Panc1 (cell line): ENCODE data around the gene HADH. TPM values are rescaled to one million over a fixed set of nuclear protein-coding genes. Genes with fewer than 3 reads are reported as not detected.

Experiments used
- ATAC-seq: fragments of 200-7000 bp; cut with Tn5 transposase; 2 replicates; pipeline ENCODE4 v1.9.1; 2020; ENCODE audit warnings: mild to moderate bottlenecking, moderate library complexity
- BruUV-seq: library from RNA; stranded (reverse); fragments of 400-500 nt; replicated peaks from 2 replicates; lab custom pipeline; 2021; lab: Mats Ljungman, UMichigan
- CTCF ChIA-PET: fragments of 300-600 bp; sonication (Branson Sonifier 250); formaldehyde crosslinking; loops from one replicate; lab custom pipeline; 2022; ENCODE audit warnings: antibody characterized with exemption; lab: Charles Lee
- POLR2A ChIA-PET: fragments of 300-600 bp; sonication (Branson Sonifier 250); formaldehyde crosslinking; loops from one replicate; lab custom pipeline; 2022; ENCODE audit warnings: antibody characterized with exemption; lab: Charles Lee
- DNase-seq: peaks from one replicate; pipeline ENCODE4 v3.0.0-alpha.2; 2010; ENCODE audit warnings: low read depth, low spot score
- H3K27ac ChIP-seq: 2 replicates; pipeline ENCODE4 v1.5.1; 2011; ENCODE audit warnings: mild to moderate bottlenecking, low read length, inconsistent platforms
- H3K27me3 ChIP-seq: fragments of 200-500 bp; sonication (Bioruptor generic); 2 replicates; pipeline ENCODE4 v1.6.0; 2014; ENCODE audit warnings: low read length, inconsistent platforms; ENCODE audit not compliant: control insufficient read depth, insufficient read depth
- H3K36me3 ChIP-seq: fragments of 200-500 bp; sonication (Bioruptor generic); 2 replicates; pipeline ENCODE4 v1.5.1; 2014; ENCODE audit warnings: inconsistent platforms, mild to moderate bottlenecking, low read length, moderate library complexity; ENCODE audit not compliant: control insufficient read depth, insufficient read depth
- H3K4me1 ChIP-seq: 2 replicates; pipeline ENCODE4 v1.5.1; 2011; ENCODE audit warnings: inconsistent platforms, mild to moderate bottlenecking, low read length, moderate library complexity; ENCODE audit not compliant: control insufficient read depth, insufficient read depth
- H3K4me3 ChIP-seq, 2 experiments: 2 replicates each; pipeline ENCODE4 v1.5.1; 2011 to 2012; ENCODE audit warnings: low read depth in 2 of 2, low read length in 2 of 2, mild to moderate bottlenecking in 2 of 2, inconsistent platforms in 1 of 2, moderate library complexity in 1 of 2
- H3K9me3 ChIP-seq: fragments of 200-500 bp; sonication (Bioruptor generic); 2 replicates; pipeline ENCODE4 v1.5.1; 2014; ENCODE audit warnings: low read depth, mild to moderate bottlenecking, inconsistent platforms, low read length, moderate library complexity; ENCODE audit not compliant: control insufficient read depth, insufficient read depth
- CTCF ChIP-seq: fragments of 450-650 bp; IDR thresholded peaks from 2 replicates; pipeline ENCODE4 v1.5.1; 2017; ENCODE audit warnings: mild to moderate bottlenecking
- POLR2AphosphoS5 ChIP-seq: IDR thresholded peaks from 2 replicates; pipeline ENCODE4 v1.6.1; 2012; ENCODE audit warnings: mild to moderate bottlenecking, low read depth, low read length, moderate library complexity
- REST ChIP-seq, 2 experiments: IDR thresholded peaks; 2 replicates each; pipeline ENCODE4 v1.6.1; 2011 to 2012; ENCODE audit warnings: low read depth in 2 of 2, control low read depth in 1 of 2, low read length in 1 of 2, mild to moderate bottlenecking in 1 of 2, moderate library complexity in 1 of 2; ENCODE audit not compliant: insufficient read depth in 1 of 2
- SIN3A ChIP-seq: IDR thresholded peaks from 2 replicates; pipeline ENCODE4 v1.6.1; 2012; ENCODE audit warnings: low read depth, mild to moderate bottlenecking, low read length, moderate library complexity, borderline replicate concordance; ENCODE audit not compliant: insufficient read depth
- TCF7L2 ChIP-seq: IDR thresholded peaks from 2 replicates; pipeline ENCODE4 v1.6.1; 2011; ENCODE audit warnings: mild to moderate bottlenecking, low read depth, low read length, inconsistent platforms
- in situ Hi-C: cut with HindIII; loops from 2 replicates; pipeline ENCODE4 v1.10.0; 2016; ENCODE audit warnings: low sequenced_read_pairs, low pct_unique_long_range_greater_than_20kb
- intact Hi-C: fragments of 100-400 bp; cut with micrococcal nuclease; formaldehyde crosslinking; loops from one replicate; pipeline ENCODE4 v1.10.0; 2022; ENCODE audit not compliant: unreplicated experiment
- total RNA-seq: library from RNA; stranded (reverse); gene quantifications from one replicate; pipeline ENCODE4 v1.2.1, GENCODE V29; 2021; ENCODE audit not compliant: unreplicated experiment

The HADH gene
- total RNA-seq, 1 experiment from 2014 or later: 20.0 TPM

GRCh38 chr4:107996949-107997788, 7.5 kb downstream of the HADH start:
- TF ChIP-seq POLR2AphosphoS5 (no peak), CTCF (no peak), SIN3A (no peak), TCF7L2 (no peak), REST (IDR thresholded peaks at IDR 0.05; ENCODE audit: insufficient read depth in 1 of 2, low read depth in 2 of 2, low read length in 1 of 2) (no peak)
- ChIA-PET POLR2A (no interaction called here), CTCF (no interaction called here)
- Histone ChIP-seq H3K4me1 (no peaks in the 10 kb centered on the region), H3K9me3 (no peaks in the 10 kb centered on the region), H3K27ac (no peak overlapping the region), H3K27me3 (no peaks in the 10 kb centered on the region), H3K36me3 (no peaks in the 10 kb centered on the region; the same call in 1 of the 2 replicates), H3K4me3 (no peak overlapping the region)
- intact Hi-C loops: no loop called here
- ATAC-seq (no peak), DNase-seq (no peak)
- BruUV-seq: no TSS peak
- in situ Hi-C loops: no loop called here

GRCh38 chr4:107997794-107998193, 8.1 kb downstream of the HADH start:
- in situ Hi-C loops: no loop called here
- Histone ChIP-seq H3K4me3 (no peak overlapping the region), H3K9me3 (no peaks in the 10 kb centered on the region), H3K27me3 (no peaks in the 10 kb centered on the region), H3K36me3 (no peaks in the 10 kb centered on the region; the same call in 1 of the 2 replicates), H3K27ac (no peak overlapping the region), H3K4me1 (no peaks in the 10 kb centered on the region)
- TF ChIP-seq REST (IDR thresholded peaks at IDR 0.05; ENCODE audit: insufficient read depth in 1 of 2, low read depth in 2 of 2, low read length in 1 of 2) (no peak), SIN3A (no peak), TCF7L2 (no peak), CTCF (no peak), POLR2AphosphoS5 (no peak)
- ChIA-PET CTCF (no interaction called here), POLR2A (no interaction called here)
- BruUV-seq: no TSS peak
- intact Hi-C loops: no loop called here
- ATAC-seq (no peak), DNase-seq (no peak)
